Suprapubic skin (tissue), 4 donors: Measurements from ENCODE around the gene HIBADH. TPM values are rescaled to one million over a fixed set of nuclear protein-coding genes. Genes with fewer than 3 reads are reported as not detected.

Experiments
- DNase-seq, 2 donors: peaks; one replicate each; pipeline ENCODE4 v3.0.0-alpha.2; 2019; ENCODE audit warnings: low spot score in 2 of 2
- H3K27ac ChIP-seq: fragments of 200-600 bp; sonication (generic); one replicate; pipeline ENCODE4 v1.5.1; 2019
- H3K27me3 ChIP-seq: fragments of 200-600 bp; sonication (generic); one replicate; pipeline ENCODE4 v1.5.1; 2019
- H3K36me3 ChIP-seq: fragments of 200-600 bp; sonication (generic); one replicate; pipeline ENCODE4 v1.5.1; 2019
- H3K4me1 ChIP-seq: fragments of 200-600 bp; sonication (generic); one replicate; pipeline ENCODE4 v1.5.1; 2019
- H3K4me3 ChIP-seq: fragments of 200-600 bp; sonication (generic); one replicate; pipeline ENCODE4 v1.5.1; 2019; ENCODE audit warnings: mild to moderate bottlenecking
- H3K9me3 ChIP-seq: fragments of 200-600 bp; sonication (generic); one replicate; pipeline ENCODE4 v1.5.1; 2019
- EP300 ChIP-seq: sonication (generic); formaldehyde crosslinking; IDR thresholded peaks from one replicate; pipeline ENCODE4 v1.6.1; 2017; ENCODE audit warnings: antibody characterized with exemption
- POLR2A ChIP-seq, 2 donors: fragments of 450-650 bp; IDR thresholded peaks; one replicate each; pipeline ENCODE4 v1.6.1; 2017; ENCODE audit warnings: antibody characterized with exemption in 2 of 2, mild to moderate bottlenecking in 2 of 2, moderate library complexity in 2 of 2
- POLR2AphosphoS5 ChIP-seq, 3 donors: sonication (generic); formaldehyde crosslinking; IDR thresholded peaks; one replicate each; pipeline ENCODE4 v1.6.1; 2017; ENCODE audit warnings: antibody characterized with exemption in 3 of 3
- WGBS: methylation state at CpG from one replicate; pipeline ENCODE4 v1.1.5; 2018; 5-methylcytosine and 5-hydroxymethylcytosine counted together
- total RNA-seq, 4 donors: library from RNA; depleted of rRNA; stranded (reverse); fragments of >200 nt; gene quantifications; one replicate each; pipeline ENCODE4 v1.1.0, GENCODE V29; 2016
- TF ChIP-seq, protein P1 (sequence below), 2 donors: fragments of 200-600 bp in 1 of 2; fragments of 450-650 bp in 1 of 2; sonication (generic) in 1 of 2; IDR thresholded peaks; one replicate each; pipeline ENCODE4 v1.5.1; 2016 to 2019; ENCODE audit warnings: antibody characterized with exemption in 2 of 2, mild to moderate bottlenecking in 1 of 2, moderate library complexity in 1 of 2

Gene HIBADH
- total RNA-seq, 4 donors from 2014 or later: 27.9 to 35.2 (median 30.2) TPM

DNA sequence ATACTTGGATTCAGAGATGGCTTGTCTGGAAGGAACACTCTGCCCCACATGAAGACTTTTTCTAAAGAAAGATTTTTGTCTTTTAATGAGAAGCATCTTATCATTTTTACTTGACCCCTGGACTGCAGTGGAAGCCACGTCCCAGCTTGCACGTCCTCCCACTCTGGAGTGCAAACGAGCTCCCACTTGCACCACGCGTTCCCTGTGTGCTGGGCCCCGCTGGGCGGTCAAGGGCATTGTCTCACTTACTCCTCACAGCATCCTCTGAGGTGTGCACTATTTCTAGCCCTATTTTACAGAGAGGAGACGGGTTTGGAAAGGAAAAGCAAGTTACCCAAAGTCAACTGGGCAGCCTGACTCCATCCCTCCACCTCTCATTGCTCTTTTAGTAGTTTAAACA is 175.2 kb downstream of the HIBADH start:
- H3K36me3 ChIP-seq: no peaks in the 10 kb centered on the region
- no peaks in the 10 kb centered on the region for H3K27me3 ChIP-seq
- no peaks in the 10 kb centered on the region for H3K9me3 ChIP-seq
- no peak for TF ChIP-seq POLR2A (IDR thresholded peaks at IDR 0.05)
- no peak for TF ChIP-seq POLR2AphosphoS5 (IDR thresholded peaks at IDR 0.05)
- TF ChIP-seq, protein P1, sequence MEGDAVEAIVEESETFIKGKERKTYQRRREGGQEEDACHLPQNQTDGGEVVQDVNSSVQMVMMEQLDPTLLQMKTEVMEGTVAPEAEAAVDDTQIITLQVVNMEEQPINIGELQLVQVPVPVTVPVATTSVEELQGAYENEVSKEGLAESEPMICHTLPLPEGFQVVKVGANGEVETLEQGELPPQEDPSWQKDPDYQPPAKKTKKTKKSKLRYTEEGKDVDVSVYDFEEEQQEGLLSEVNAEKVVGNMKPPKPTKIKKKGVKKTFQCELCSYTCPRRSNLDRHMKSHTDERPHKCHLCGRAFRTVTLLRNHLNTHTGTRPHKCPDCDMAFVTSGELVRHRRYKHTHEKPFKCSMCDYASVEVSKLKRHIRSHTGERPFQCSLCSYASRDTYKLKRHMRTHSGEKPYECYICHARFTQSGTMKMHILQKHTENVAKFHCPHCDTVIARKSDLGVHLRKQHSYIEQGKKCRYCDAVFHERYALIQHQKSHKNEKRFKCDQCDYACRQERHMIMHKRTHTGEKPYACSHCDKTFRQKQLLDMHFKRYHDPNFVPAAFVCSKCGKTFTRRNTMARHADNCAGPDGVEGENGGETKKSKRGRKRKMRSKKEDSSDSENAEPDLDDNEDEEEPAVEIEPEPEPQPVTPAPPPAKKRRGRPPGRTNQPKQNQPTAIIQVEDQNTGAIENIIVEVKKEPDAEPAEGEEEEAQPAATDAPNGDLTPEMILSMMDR (IDR thresholded peaks at IDR 0.05): no peak
- no peak for TF ChIP-seq EP300
- no peak overlapping the region for H3K4me3 ChIP-seq
- no peaks in the 10 kb centered on the region for H3K4me1 ChIP-seq
- no peak for DNase-seq
- 79% methylated on average over 8 of the region's 8 CpGs for WGBS
- H3K27ac ChIP-seq: no peak overlapping the region

DNA sequence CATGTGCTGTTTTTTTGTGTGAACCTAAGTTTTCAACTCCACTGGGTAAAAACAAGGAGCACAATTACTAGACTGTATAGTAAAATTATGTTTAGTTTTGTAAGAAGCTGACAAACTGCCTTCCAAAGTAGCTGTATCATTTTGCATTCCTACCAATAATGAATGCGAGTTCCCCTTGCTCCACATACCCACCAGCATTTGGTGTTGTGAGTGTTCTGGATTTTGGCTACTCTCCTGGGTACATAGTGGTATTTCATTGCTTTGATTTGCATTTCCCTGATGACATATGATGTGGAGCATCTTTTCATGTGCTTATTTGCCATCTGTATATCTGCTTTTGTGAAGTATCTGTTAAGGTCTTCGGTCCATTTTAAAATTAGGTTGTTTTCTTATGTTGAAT is 178.2 kb downstream of the HIBADH start:
- Histone ChIP-seq H3K27ac (no peak overlapping the region), H3K4me3 (no peak overlapping the region), H3K9me3 (no peaks in the 10 kb centered on the region), H3K36me3 (no peaks in the 10 kb centered on the region), H3K4me1 (no peaks in the 10 kb centered on the region), H3K27me3 (no peaks in the 10 kb centered on the region)
- DNase-seq: no peak
- TF ChIP-seq, protein P1 (IDR thresholded peaks at IDR 0.05): no peak
- TF ChIP-seq POLR2A (IDR thresholded peaks at IDR 0.05): no peak
- TF ChIP-seq EP300: no peak
- no peak for TF ChIP-seq POLR2AphosphoS5 (IDR thresholded peaks at IDR 0.05)
- 87% methylated on average over 2 of the region's 2 CpGs for WGBS

DNA sequence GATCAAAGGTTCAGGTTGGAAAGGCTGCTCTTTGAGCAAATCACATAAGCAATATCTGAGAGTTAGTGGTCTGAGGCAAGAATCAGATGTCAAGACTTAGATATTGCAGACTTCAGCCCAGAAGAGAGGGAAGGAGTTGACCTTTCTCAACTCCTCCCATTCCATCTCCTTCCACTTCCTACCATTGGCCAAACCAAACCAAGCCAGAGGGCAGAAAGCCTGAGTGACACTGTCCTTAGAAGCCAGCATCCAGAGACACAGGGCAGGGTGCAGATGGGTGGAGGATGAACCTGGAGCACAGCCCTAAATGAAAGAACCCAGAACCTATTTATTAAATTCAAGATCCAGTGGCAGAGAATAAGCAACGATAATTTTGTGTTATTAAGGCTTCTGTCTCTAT is 180.5 kb downstream of the HIBADH start:
- Histone ChIP-seq H3K4me1 (no peaks in the 10 kb centered on the region), H3K4me3 (no peak overlapping the region), H3K27me3 (no peaks in the 10 kb centered on the region), H3K27ac (no peak overlapping the region), H3K36me3 (no peaks in the 10 kb centered on the region), H3K9me3 (no peaks in the 10 kb centered on the region)
- DNase-seq: no peak
- 59% methylated on average over 1 of the region's 1 CpG for WGBS
- TF ChIP-seq, protein P1 (IDR thresholded peaks at IDR 0.05): no peak
- TF ChIP-seq EP300: no peak
- no peak for TF ChIP-seq POLR2A (IDR thresholded peaks at IDR 0.05)
- TF ChIP-seq POLR2AphosphoS5 (IDR thresholded peaks at IDR 0.05): no peak

DNA sequence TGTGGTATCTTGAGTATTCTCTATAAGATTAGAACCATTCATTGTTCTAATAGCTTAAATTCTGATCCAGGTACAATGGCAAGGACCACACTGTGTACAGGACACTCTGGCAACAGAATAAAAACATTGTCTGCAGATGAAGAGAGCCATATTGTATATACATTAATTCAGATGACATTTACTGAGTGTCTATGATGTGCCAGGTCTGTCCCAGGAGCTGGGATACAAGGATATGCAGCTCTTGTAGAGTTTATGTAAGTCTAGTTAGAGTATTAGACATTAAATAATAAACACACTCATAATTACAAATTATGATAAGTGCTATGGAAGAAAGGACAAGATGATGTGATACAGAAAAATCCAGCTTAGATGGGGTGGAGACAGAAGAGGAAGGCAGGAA is 184.1 kb downstream of the HIBADH start:
- H3K27me3 ChIP-seq: no peaks in the 10 kb centered on the region
- TF ChIP-seq POLR2A (IDR thresholded peaks at IDR 0.05) (no peak), EP300 (no peak), POLR2AphosphoS5 (IDR thresholded peaks at IDR 0.05) (no peak)
- TF ChIP-seq, protein P1 (IDR thresholded peaks at IDR 0.05): no peak

DNA sequence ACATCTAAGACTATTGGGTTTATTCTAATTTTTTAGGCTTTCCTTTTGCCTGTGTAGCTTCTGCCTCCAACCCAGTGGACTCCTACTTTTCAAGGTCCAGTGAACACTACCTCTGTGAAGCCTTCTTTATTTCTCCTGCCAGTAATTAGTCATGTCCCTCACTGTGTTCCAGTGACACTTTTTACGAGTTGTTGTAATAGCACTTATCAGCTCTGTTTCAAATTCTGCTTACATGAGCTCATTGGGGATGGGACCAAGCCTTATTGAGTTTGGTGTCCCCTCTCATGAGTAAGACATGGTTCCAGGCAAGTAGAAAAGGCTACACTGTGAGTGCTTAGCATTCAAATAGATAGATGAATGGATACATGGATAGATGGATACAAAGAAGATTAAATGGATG is 184.6 kb downstream of the HIBADH start:
- no peaks in the 10 kb centered on the region for H3K36me3 ChIP-seq
- H3K4me1 ChIP-seq: no peaks in the 10 kb centered on the region
- H3K9me3 ChIP-seq: no peaks in the 10 kb centered on the region
- H3K27ac ChIP-seq: no peak overlapping the region
- no peak for DNase-seq
- H3K27me3 ChIP-seq: no peaks in the 10 kb centered on the region
- 67% methylated on average over 1 of the region's 1 CpG for WGBS
- TF ChIP-seq POLR2AphosphoS5 (IDR thresholded peaks at IDR 0.05): no peak
- H3K4me3 ChIP-seq: no peak overlapping the region

More for the DNA sequence above, 184.1 kb downstream of the HIBADH start:
- Histone ChIP-seq H3K27ac (no peak overlapping the region), H3K4me1 (no peaks in the 10 kb centered on the region), H3K36me3 (no peaks in the 10 kb centered on the region), H3K9me3 (no peaks in the 10 kb centered on the region), H3K4me3 (no peak overlapping the region)
- DNase-seq: no peak

DNA sequence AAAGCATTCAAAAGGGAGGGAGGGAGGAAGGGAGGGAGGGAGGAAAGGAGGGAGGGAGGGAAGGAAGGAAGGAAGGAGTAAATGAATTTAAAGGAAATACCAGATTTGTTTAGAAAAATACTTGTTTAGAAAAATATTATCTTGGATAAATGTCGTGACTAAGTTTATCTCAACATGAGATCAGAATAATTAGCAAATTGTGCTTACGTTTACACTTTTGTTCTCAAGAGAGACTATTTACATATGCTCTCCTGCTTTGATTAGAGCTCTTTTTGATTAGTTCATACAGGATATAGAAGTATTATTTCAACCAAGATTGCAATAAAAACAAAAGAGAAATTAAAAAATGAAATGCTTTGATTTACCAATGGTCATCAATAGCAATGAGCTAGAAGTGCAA is 186.2 kb downstream of the HIBADH start:
- H3K4me1 ChIP-seq: no peaks in the 10 kb centered on the region
- TF ChIP-seq, protein P1 (IDR thresholded peaks at IDR 0.05): no peak
- TF ChIP-seq POLR2AphosphoS5 (IDR thresholded peaks at IDR 0.05) (no peak), POLR2A (IDR thresholded peaks at IDR 0.05) (no peak), EP300 (no peak)
- no peak overlapping the region for H3K4me3 ChIP-seq
- no peaks in the 10 kb centered on the region for H3K27me3 ChIP-seq
- no peak for DNase-seq
- 28% methylated on average over 2 of the region's 2 CpGs for WGBS
- no peaks in the 10 kb centered on the region for H3K36me3 ChIP-seq
- H3K27ac ChIP-seq: no peak overlapping the region
- H3K9me3 ChIP-seq: no peaks in the 10 kb centered on the region
